Upper lobe of left lung (tissue), 4 donors: ENCODE measurements around the gene TNRC6C.

Source experiments
- EP300 ChIP-seq, 4 donors: sonication (generic); formaldehyde crosslinking; IDR thresholded peaks; one replicate each; pipeline ENCODE4 v1.5.1; 2017; ENCODE audit warnings: antibody characterized with exemption in 4 of 4, control low read depth in 2 of 4
- POLR2AphosphoS5 ChIP-seq, 2 donors: sonication (generic); formaldehyde crosslinking; IDR thresholded peaks; one replicate each; pipeline ENCODE4 v1.5.1; 2017; ENCODE audit warnings: antibody characterized with exemption in 2 of 2
- TF ChIP-seq, protein P1 (sequence below), 6 experiments: fragments of 450-650 bp in 4 of 6; fragments of 200-600 bp in 2 of 6; sonication (generic) in 2 of 6; IDR thresholded peaks; one replicate each; pipeline ENCODE4 v1.5.1; 2016 to 2019; ENCODE audit warnings: antibody characterized with exemption in 6 of 6

DNA sequence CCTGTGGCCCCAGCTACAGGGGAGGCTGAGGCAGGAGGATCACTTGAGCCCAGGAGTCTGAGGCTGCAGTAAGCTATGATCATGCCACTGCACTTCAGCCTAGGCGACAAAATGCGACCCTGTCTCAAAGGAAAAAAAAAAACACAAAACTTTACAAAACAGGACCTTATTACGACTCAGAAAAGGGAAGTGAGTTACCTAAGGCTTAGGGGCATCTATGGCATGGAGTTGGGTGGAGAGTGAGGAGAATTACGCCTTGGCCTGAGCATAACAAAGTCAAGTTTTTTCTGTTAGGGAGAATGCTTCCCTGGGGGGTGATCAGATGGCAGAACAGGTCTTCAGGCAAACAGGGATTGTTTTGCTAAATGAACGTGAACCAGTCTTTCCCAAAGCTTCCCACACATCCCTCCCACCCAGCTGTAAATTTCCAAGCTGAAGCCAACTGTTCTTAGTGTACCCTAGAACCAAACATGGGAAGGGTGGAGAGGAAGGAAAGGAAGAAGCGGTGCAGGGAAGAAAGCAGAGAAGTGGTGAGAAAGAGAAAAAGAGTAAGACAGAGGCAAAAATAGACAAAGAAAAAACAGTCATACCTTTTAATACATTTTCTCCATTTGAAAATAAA lies 24.6 kb upstream of the TNRC6C start:
- TF ChIP-seq POLR2AphosphoS5 (IDR thresholded peaks at IDR 0.05) (no peak), EP300 (IDR thresholded peaks at IDR 0.05) (no peak)
- TF ChIP-seq, protein P1, sequence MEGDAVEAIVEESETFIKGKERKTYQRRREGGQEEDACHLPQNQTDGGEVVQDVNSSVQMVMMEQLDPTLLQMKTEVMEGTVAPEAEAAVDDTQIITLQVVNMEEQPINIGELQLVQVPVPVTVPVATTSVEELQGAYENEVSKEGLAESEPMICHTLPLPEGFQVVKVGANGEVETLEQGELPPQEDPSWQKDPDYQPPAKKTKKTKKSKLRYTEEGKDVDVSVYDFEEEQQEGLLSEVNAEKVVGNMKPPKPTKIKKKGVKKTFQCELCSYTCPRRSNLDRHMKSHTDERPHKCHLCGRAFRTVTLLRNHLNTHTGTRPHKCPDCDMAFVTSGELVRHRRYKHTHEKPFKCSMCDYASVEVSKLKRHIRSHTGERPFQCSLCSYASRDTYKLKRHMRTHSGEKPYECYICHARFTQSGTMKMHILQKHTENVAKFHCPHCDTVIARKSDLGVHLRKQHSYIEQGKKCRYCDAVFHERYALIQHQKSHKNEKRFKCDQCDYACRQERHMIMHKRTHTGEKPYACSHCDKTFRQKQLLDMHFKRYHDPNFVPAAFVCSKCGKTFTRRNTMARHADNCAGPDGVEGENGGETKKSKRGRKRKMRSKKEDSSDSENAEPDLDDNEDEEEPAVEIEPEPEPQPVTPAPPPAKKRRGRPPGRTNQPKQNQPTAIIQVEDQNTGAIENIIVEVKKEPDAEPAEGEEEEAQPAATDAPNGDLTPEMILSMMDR (IDR thresholded peaks at IDR 0.05), result no peak
